Upper lobe of left lung (tissue), 4 donors: ENCODE results near the gene ZNF423.

Experiments used
- CTCF ChIP-seq, 6 experiments: fragments of 450-650 bp in 4 of 6; fragments of 200-600 bp in 2 of 6; sonication (generic) in 2 of 6; IDR thresholded peaks; one replicate each; pipeline ENCODE4 v1.5.1; 2016 to 2019; ENCODE audit warnings: antibody characterized with exemption in 6 of 6
- EP300 ChIP-seq, 4 donors: sonication (generic); formaldehyde crosslinking; IDR thresholded peaks; one replicate each; pipeline ENCODE4 v1.5.1; 2017; ENCODE audit warnings: antibody characterized with exemption in 4 of 4, control low read depth in 2 of 4
- POLR2A ChIP-seq, 4 donors: fragments of 450-650 bp; IDR thresholded peaks; one replicate each; pipeline ENCODE4 v1.5.1; 2016 to 2017; ENCODE audit warnings: antibody characterized with exemption in 4 of 4, mild to moderate bottlenecking in 2 of 4
- POLR2AphosphoS5 ChIP-seq, 2 donors: sonication (generic); formaldehyde crosslinking; IDR thresholded peaks; one replicate each; pipeline ENCODE4 v1.5.1; 2017; ENCODE audit warnings: antibody characterized with exemption in 2 of 2

GRCh38 chr16:49827805-49828438 lies 28.0 kb downstream of the ZNF423 start:
- TF ChIP-seq CTCF (IDR thresholded peaks at IDR 0.05) = no peak
- no peak for TF ChIP-seq EP300 (IDR thresholded peaks at IDR 0.05)
- TF ChIP-seq POLR2A (IDR thresholded peaks at IDR 0.05) = no peak
- no peak for TF ChIP-seq POLR2AphosphoS5 (IDR thresholded peaks at IDR 0.05)
